ENCODE results near the gene KBTBD12.
A peak's percentile ranks its signal among the peaks of the same experiment; 100 is the strongest.
"Not testable (repeated sequence)": the region's sequence is repeated elsewhere in the genome, so short reads cannot be mapped to it uniquely, and the experiment has no call there.

KBTBD12 gene

GRCh38 chr3:127915115-127915936 lies at the start of gene KBTBD12:
Gene KBTBD12 (plus strand): TSS chr3:127915232. CDS start chr3:127923062, 7,830 bp downstream.
- no peak for DNase-seq

GRCh38 chr3:127865941-127866340 lies 49.1 kb upstream of the KBTBD12 start:
- DNase-seq: no peak

- no peak for DNase-seq
Measured at GRCh38 chr3:127867412-127867811, 47.6 kb upstream of the KBTBD12 start.

- DNase-seq: no peak
Measured at GRCh38 chr3:127867986-127868385, 47.0 kb upstream of the KBTBD12 start.

GRCh38 chr3:127870156-127870555 lies 44.9 kb upstream of the KBTBD12 start:
- no peak for DNase-seq

- DNase-seq: not testable (repeated sequence)
Measured at GRCh38 chr3:127874097-127874496, 40.9 kb upstream of the KBTBD12 start.

- no peak for DNase-seq
Measured at GRCh38 chr3:127881586-127881985, 33.4 kb upstream of the KBTBD12 start.

- DNase-seq: no peak
Measured at GRCh38 chr3:127884041-127884440, 31.0 kb upstream of the KBTBD12 start.

- DNase-seq: peak; percentile 10
Measured at GRCh38 chr3:127886231-127886955, 28.6 kb upstream of the KBTBD12 start.

GRCh38 chr3:127886956-127887231 lies 28.1 kb upstream of the KBTBD12 start:
- no peak for DNase-seq

GRCh38 chr3:127887321-127887720 lies 27.7 kb upstream of the KBTBD12 start:
- DNase-seq: no peak

- no peak for DNase-seq
Measured at GRCh38 chr3:127888156-127888555, 26.9 kb upstream of the KBTBD12 start.

- DNase-seq: no peak
Measured at GRCh38 chr3:127888564-127889107, 26.4 kb upstream of the KBTBD12 start.

- no peak for DNase-seq
Measured at GRCh38 chr3:127889461-127889863, 25.6 kb upstream of the KBTBD12 start.

- no peak for DNase-seq
Measured at GRCh38 chr3:127889976-127890650, 24.9 kb upstream of the KBTBD12 start.

- DNase-seq: not testable (repeated sequence)
Measured at GRCh38 chr3:127890651-127891290, 24.3 kb upstream of the KBTBD12 start.

GRCh38 chr3:127894481-127894880 lies 20.6 kb upstream of the KBTBD12 start:
- DNase-seq: no peak

GRCh38 chr3:127899200-127899599 lies 15.8 kb upstream of the KBTBD12 start:
- DNase-seq: no peak

- no peak for DNase-seq
Measured at GRCh38 chr3:127899766-127900165, 15.3 kb upstream of the KBTBD12 start.

GRCh38 chr3:127900536-127900935 lies 14.5 kb upstream of the KBTBD12 start:
- no peak for DNase-seq

GRCh38 chr3:127902486-127902885 lies 12.5 kb upstream of the KBTBD12 start:
- no peak for DNase-seq

- DNase-seq: no peak
Measured at GRCh38 chr3:127903611-127904375, 11.2 kb upstream of the KBTBD12 start.

Data from NCI-H345 (cell line).